Measurements from ENCODE around the gene OR2V1. TPM values are rescaled to one million over a fixed set of nuclear protein-coding genes. Genes with fewer than 3 reads are reported as not detected.

The OR2V1 gene
- total and polyA plus RNA-seq, 2 of the 13 experiments (the other 11 are each of a cell fraction or from before 2014, with no cell fraction given) = not detected

DNA sequence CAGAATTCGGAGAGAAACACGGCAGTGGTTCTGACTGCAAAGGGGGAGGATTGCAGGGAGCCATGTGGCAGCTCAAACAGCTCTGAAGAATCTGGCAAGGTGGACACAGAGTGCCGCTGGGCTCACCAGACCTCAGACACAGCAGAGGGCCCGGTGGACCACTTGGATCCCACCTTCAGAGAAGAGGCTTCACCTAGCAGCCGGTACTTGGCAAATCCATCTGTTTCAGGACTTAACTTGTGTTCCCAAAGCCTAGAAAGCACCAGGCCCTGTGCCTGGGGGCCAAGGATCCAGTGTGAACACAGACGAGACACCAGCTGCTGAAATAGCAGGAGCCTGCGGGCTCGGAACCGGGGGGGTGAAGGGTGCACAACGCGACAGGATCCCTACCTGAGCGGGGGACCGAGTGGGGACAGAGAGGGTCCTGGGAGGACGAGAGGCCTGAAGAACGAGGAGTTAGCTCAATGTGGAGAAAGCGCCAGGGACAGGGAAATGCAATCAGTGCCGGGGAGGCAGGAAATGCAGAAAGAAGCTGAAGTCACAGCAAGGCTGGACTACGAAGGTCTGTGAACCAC, 46.3 kb downstream of the OR2V1 start:
- WGBS (ENCODE audit: low lambda C conversion rate) = 26% methylated on average over 18 of the region's 18 CpGs
- peaks cover 4 to 26% of the 10 kb centered on the region in 2 experiments for H3K27me3 ChIP-seq (ENCODE audit: control insufficient read depth in 1 of 2, insufficient read depth in 2 of 2, low read length in 2 of 2)
- ChIA-PET CTCF (ENCODE audit: low intra/inter-chr PET ratio, low total read pairs) (no interaction called here), POLR2A (no interaction called here)
- BruUV-seq (replicated peaks) = no TSS peak
- no peak overlapping the region for H3K4me2 ChIP-seq (ENCODE audit: low read depth, low read length)
- DNase-seq (ENCODE audit: low spot score) (no peak), FAIRE-seq (no peak), ATAC-seq (no peak)
- no peak overlapping the region for H3K9ac ChIP-seq (ENCODE audit: insufficient read depth, low read depth, low read length)
- in situ Hi-C loops (cut with HindIII; ENCODE audit: extremely low pct_ligation_motif_present, low pct_unique_long_range_greater_than_20kb) (no loop called here), intact Hi-C loops (cut with micrococcal nuclease; ENCODE audit: unreplicated experiment) (no loop called here)
- no peaks in the 10 kb centered on the region for H3K36me3 ChIP-seq (replicated peaks in 1 of 2; ENCODE audit: control insufficient read depth in 1 of 2, insufficient read depth in 2 of 2, low read length in 2 of 2)
- no peaks in the 10 kb centered on the region for H4K20me1 ChIP-seq (ENCODE audit: insufficient read depth, low read length)
- H3K79me2 ChIP-seq (ENCODE audit: insufficient read depth, low read length) = no peaks in the 10 kb centered on the region
- H3K4me1 ChIP-seq (ENCODE audit: insufficient read depth, low read length) = peaks cover 15% of the 10 kb centered on the region
- TF ChIP-seq PAWR (CRISPR knock-in tag; IDR thresholded peaks at IDR 0.05; ENCODE audit: borderline replicate concordance) (no peak), SRSF4 (IDR thresholded peaks at IDR 0.05; ENCODE audit: low read depth, low read length, poor library complexity, severe bottlenecking) (no peak), NFIC (IDR thresholded peaks at IDR 0.05; ENCODE audit: low read length) (no peak), ZNF101 (CRISPR knock-in tag; IDR thresholded peaks at IDR 0.05; ENCODE audit: borderline replicate concordance, low read depth) (no peak), TCF12 (IDR thresholded peaks at IDR 0.05) (no peak), TCF12 (CRISPR knock-in tag; IDR thresholded peaks at IDR 0.05) (no peak), RBM39 (IDR thresholded peaks at IDR 0.05; ENCODE audit: low read depth, low read length, poor library complexity, severe bottlenecking) (no peak), KDM2A (CRISPR knock-in tag; IDR thresholded peaks at IDR 0.05; ENCODE audit: borderline replicate concordance, low read depth) (no peak), ASH2L (IDR thresholded peaks at IDR 0.05; ENCODE audit: insufficient read length, low read depth, low read length) (no peak), MEIS2 (CRISPR knock-in tag; IDR thresholded peaks at IDR 0.05) (no peak), MXI1 (IDR thresholded peaks at IDR 0.05; ENCODE audit: borderline replicate concordance, low read depth, low read length) (no peak), FOXA3 (CRISPR knock-in tag; IDR thresholded peaks at IDR 0.05) (no peak)
- TF ChIP-seq, protein P1, sequence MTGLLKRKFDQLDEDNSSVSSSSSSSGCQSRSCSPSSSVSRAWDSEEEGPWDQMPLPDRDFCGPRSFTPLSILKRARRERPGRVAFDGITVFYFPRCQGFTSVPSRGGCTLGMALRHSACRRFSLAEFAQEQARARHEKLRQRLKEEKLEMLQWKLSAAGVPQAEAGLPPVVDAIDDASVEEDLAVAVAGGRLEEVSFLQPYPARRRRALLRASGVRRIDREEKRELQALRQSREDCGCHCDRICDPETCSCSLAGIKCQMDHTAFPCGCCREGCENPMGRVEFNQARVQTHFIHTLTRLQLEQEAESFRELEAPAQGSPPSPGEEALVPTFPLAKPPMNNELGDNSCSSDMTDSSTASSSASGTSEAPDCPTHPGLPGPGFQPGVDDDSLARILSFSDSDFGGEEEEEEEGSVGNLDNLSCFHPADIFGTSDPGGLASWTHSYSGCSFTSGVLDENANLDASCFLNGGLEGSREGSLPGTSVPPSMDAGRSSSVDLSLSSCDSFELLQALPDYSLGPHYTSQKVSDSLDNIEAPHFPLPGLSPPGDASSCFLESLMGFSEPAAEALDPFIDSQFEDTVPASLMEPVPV (CRISPR knock-in tag; IDR thresholded peaks at IDR 0.05) = no peak
- TF ChIP-seq, protein P2, sequence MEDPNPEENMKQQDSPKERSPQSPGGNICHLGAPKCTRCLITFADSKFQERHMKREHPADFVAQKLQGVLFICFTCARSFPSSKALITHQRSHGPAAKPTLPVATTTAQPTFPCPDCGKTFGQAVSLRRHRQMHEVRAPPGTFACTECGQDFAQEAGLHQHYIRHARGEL (CRISPR knock-in tag; IDR thresholded peaks at IDR 0.05) = no peak
- TF ChIP-seq, protein P3, sequence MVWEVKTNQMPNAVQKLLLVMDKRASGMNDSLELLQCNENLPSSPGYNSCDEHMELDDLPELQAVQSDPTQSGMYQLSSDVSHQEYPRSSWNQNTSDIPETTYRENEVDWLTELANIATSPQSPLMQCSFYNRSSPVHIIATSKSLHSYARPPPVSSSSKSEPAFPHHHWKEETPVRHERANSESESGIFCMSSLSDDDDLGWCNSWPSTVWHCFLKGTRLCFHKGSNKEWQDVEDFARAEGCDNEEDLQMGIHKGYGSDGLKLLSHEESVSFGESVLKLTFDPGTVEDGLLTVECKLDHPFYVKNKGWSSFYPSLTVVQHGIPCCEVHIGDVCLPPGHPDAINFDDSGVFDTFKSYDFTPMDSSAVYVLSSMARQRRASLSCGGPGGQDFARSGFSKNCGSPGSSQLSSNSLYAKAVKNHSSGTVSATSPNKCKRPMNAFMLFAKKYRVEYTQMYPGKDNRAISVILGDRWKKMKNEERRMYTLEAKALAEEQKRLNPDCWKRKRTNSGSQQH (CRISPR knock-in tag; IDR thresholded peaks at IDR 0.05; ENCODE audit: low read depth) = no peak
- TF ChIP-seq, protein P4, sequence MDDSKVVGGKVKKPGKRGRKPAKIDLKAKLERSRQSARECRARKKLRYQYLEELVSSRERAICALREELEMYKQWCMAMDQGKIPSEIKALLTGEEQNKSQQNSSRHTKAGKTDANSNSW (CRISPR knock-in tag; IDR thresholded peaks at IDR 0.05; ENCODE audit: borderline replicate concordance) = no peak
- no peaks in the 10 kb centered on the region for H3K9me3 ChIP-seq (ENCODE audit: low read length)
- no peak overlapping the region for H3K27ac ChIP-seq (ENCODE audit: extremely low read length, insufficient read depth, low read length)
- no peak overlapping the region for H2AFZ ChIP-seq (ENCODE audit: low read length)
- H3K4me3 ChIP-seq (replicated peaks in 1 of 3; ENCODE audit: insufficient read depth in 1 of 3, low read depth in 2 of 3, low read length in 3 of 3) = no peak overlapping the region
